ENCODE data around the gene GGT6.
A peak's percentile ranks its signal among the peaks of the same experiment; 100 is the strongest.

Gene GGT6

GRCh38 chr17:4573115-4573514 is 12.7 kb upstream of the GGT6 start:
- no peak for DNase-seq

GRCh38 chr17:4572131-4572530 is 11.8 kb upstream of the GGT6 start:
- no peak for DNase-seq

- DNase-seq = no peak
Measured at GRCh38 chr17:4569591-4569990, 9.2 kb upstream of the GGT6 start.

- DNase-seq = peak; percentile 31
Measured at GRCh38 chr17:4566785-4567184, 6.4 kb upstream of the GGT6 start.

- DNase-seq = peak; percentile 70
Measured at GRCh38 chr17:4565209-4566141, 5.1 kb upstream of the GGT6 start.

GRCh38 chr17:4562015-4562969 is 1.9 kb upstream of the GGT6 start:
- DNase-seq = no peak

GRCh38 chr17:4560837-4561256 is 470 bp upstream of the GGT6 start:
- DNase-seq = no peak

GRCh38 chr17:4559966-4560365 is 411 bp downstream of the GGT6 start:
- DNase-seq = peak; percentile 30

GRCh38 chr17:4559139-4559791 is 1.1 kb downstream of the GGT6 start:
- no peak for DNase-seq

GRCh38 chr17:4558347-4558971 is 1.9 kb downstream of the GGT6 start:
- no peak for DNase-seq

GRCh38 chr17:4557626-4558346 is 2.6 kb downstream of the GGT6 start:
- no peak for DNase-seq

GRCh38 chr17:4556996-4557395 is 3.4 kb downstream of the GGT6 start:
- DNase-seq = no peak

GRCh38 chr17:4555873-4556759 is 4.3 kb downstream of the GGT6 start:
- no peak for DNase-seq

GRCh38 chr17:4554997-4555799 is 5.2 kb downstream of the GGT6 start, which contains the start of gene MYBBP1A:
Gene MYBBP1A (minus strand): TSS chr17:4555384. CDS start chr17:4555324, 60 bp downstream.
- DNase-seq = peak; percentile 92

- DNase-seq = no peak
Measured at GRCh38 chr17:4554441-4554996, 5.9 kb downstream of the GGT6 start.

GRCh38 chr17:4553669-4554068 is 6.7 kb downstream of the GGT6 start:
- DNase-seq = no peak

GRCh38 chr17:4551796-4552525 is 8.4 kb downstream of the GGT6 start:
- no peak for DNase-seq

- no peak for DNase-seq
Measured at GRCh38 chr17:4551141-4551540, 9.2 kb downstream of the GGT6 start.
